ENCODE data around the gene MRPL10.
A peak's percentile ranks its signal among the peaks of the same experiment; 100 is the strongest.

Gene MRPL10

GRCh38 chr17:47840001-47840741 is 8.8 kb upstream of the MRPL10 start:
- DNase-seq: peak in 1 of 51 donors; percentile 11

- no peak for DNase-seq
Measured at GRCh38 chr17:47839071-47839470, 7.7 kb upstream of the MRPL10 start.

- no peak for DNase-seq
Measured at GRCh38 chr17:47838636-47839035, 7.3 kb upstream of the MRPL10 start.

- no peak for DNase-seq
Measured at GRCh38 chr17:47837401-47838039, 6.2 kb upstream of the MRPL10 start.

- no peak for DNase-seq
Measured at GRCh38 chr17:47836601-47837000, 5.3 kb upstream of the MRPL10 start.

GRCh38 chr17:47834756-47835155 is 3.4 kb upstream of the MRPL10 start:
- no peak for DNase-seq

- DNase-seq: peak in 7 of 51 donors; percentile 17 to 32 (median 21)
Measured at GRCh38 chr17:47831934-47832327, 590 bp upstream of the MRPL10 start.

- no peak for DNase-seq
Measured at GRCh38 chr17:47830396-47831002, 842 bp downstream of the MRPL10 start.

GRCh38 chr17:47829870-47830269 is 1.5 kb downstream of the MRPL10 start:
- DNase-seq: no peak

GRCh38 chr17:47823519-47823918 is 7.8 kb downstream of the MRPL10 start:
- DNase-seq: no peak

- DNase-seq: no peak
Measured at GRCh38 chr17:47822785-47823184, 8.6 kb downstream of the MRPL10 start.

GRCh38 chr17:47821424-47822391 is 9.6 kb downstream of the MRPL10 start, which contains the start of gene OSBPL7:
Gene OSBPL7, minus strand, starts transcription at chr17:47821794. Its CDS starts 1,516 bp downstream, at chr17:47820278.
- peak in 50 of 51 donors; percentile 10 to 86 (median 65) for DNase-seq

- no peak for DNase-seq
Measured at GRCh38 chr17:47821031-47821423, 10.3 kb downstream of the MRPL10 start.

GRCh38 chr17:47820033-47820789 is 11.1 kb downstream of the MRPL10 start:
- DNase-seq: no peak

- no peak for DNase-seq
Measured at GRCh38 chr17:47819475-47819874, 11.9 kb downstream of the MRPL10 start.

- no peak for DNase-seq
Measured at GRCh38 chr17:47818002-47818695, 13.2 kb downstream of the MRPL10 start.

- DNase-seq: no peak
Measured at GRCh38 chr17:47816947-47817346, 14.4 kb downstream of the MRPL10 start.

- DNase-seq: no peak
Measured at GRCh38 chr17:47816111-47816735, 15.1 kb downstream of the MRPL10 start.

- no peak for DNase-seq
Measured at GRCh38 chr17:47815106-47815918, 16.0 kb downstream of the MRPL10 start.

Measured in hypothalamus (tissue), 51 donors.